Measurements from ENCODE around the gene CHSY3.

Gene CHSY3

GRCh38 chr5:130096483-130096882, 192.2 kb downstream of the CHSY3 start:
- DNase-seq (ENCODE audit: low read depth in 2 of 2) = no peak

- DNase-seq (ENCODE audit: low read depth in 2 of 2) = no peak
These were observed 194.7 kb downstream of the CHSY3 start for GRCh38 chr5:130099008-130099407.

GRCh38 chr5:130102375-130102774, 198.1 kb downstream of the CHSY3 start:
- no peak for DNase-seq (ENCODE audit: low read depth in 2 of 2)

- DNase-seq (ENCODE audit: low read depth in 2 of 2) = no peak
These were observed 198.7 kb downstream of the CHSY3 start for GRCh38 chr5:130102960-130103359.

GRCh38 chr5:130104895-130105688, 200.8 kb downstream of the CHSY3 start:
- DNase-seq (ENCODE audit: low read depth in 2 of 2) = peak in 1 of 2 experiments; percentile 22

- no peak for DNase-seq (ENCODE audit: low read depth in 2 of 2)
These were observed 202.2 kb downstream of the CHSY3 start for GRCh38 chr5:130106480-130106879.

- DNase-seq (ENCODE audit: low read depth in 2 of 2) = peak in 1 of 2 experiments; percentile 26
These were observed 204.9 kb downstream of the CHSY3 start for GRCh38 chr5:130109152-130109551.

GRCh38 chr5:130110328-130110727, 206.1 kb downstream of the CHSY3 start:
- no peak for DNase-seq (ENCODE audit: low read depth in 2 of 2)

- DNase-seq (ENCODE audit: low read depth in 2 of 2) = no peak
These were observed 207.5 kb downstream of the CHSY3 start for GRCh38 chr5:130111746-130112145.

GRCh38 chr5:130112246-130112645, 208.0 kb downstream of the CHSY3 start:
- DNase-seq (ENCODE audit: low read depth in 2 of 2) = no peak

- DNase-seq (ENCODE audit: low read depth in 2 of 2) = no peak
These were observed 211.4 kb downstream of the CHSY3 start for GRCh38 chr5:130115686-130116085.

- no peak for DNase-seq (ENCODE audit: low read depth in 2 of 2)
These were observed 212.2 kb downstream of the CHSY3 start for GRCh38 chr5:130116462-130116861.

GRCh38 chr5:130116972-130117371, 212.7 kb downstream of the CHSY3 start:
- DNase-seq (ENCODE audit: low read depth in 2 of 2) = no peak

- no peak for DNase-seq (ENCODE audit: low read depth in 2 of 2)
These were observed 222.5 kb downstream of the CHSY3 start for GRCh38 chr5:130126746-130127145.

GRCh38 chr5:130135506-130135905, 231.2 kb downstream of the CHSY3 start:
- DNase-seq (ENCODE audit: low read depth in 2 of 2) = peak; percentile 80 to 81

- DNase-seq (ENCODE audit: low read depth in 2 of 2) = peak; percentile 49 to 53
These were observed 232.0 kb downstream of the CHSY3 start for GRCh38 chr5:130136300-130136699.

GRCh38 chr5:130137681-130138080, 233.4 kb downstream of the CHSY3 start:
- DNase-seq (ENCODE audit: low read depth in 2 of 2) = no peak

- peak; percentile 27 to 34 for DNase-seq (ENCODE audit: low read depth in 2 of 2)
These were observed 234.3 kb downstream of the CHSY3 start for GRCh38 chr5:130138406-130139045.

GRCh38 chr5:130141659-130142320, 237.5 kb downstream of the CHSY3 start:
- peak in 1 of 2 experiments; percentile 34 for DNase-seq (ENCODE audit: low read depth in 2 of 2)

- no peak for DNase-seq (ENCODE audit: low read depth in 2 of 2)
These were observed 247.0 kb downstream of the CHSY3 start for GRCh38 chr5:130151239-130151638.

- peak; percentile 53 for DNase-seq (ENCODE audit: low read depth in 2 of 2)
These were observed 251.2 kb downstream of the CHSY3 start for GRCh38 chr5:130155345-130156011.

- DNase-seq (ENCODE audit: low read depth in 2 of 2) = no peak
These were observed 253.8 kb downstream of the CHSY3 start for GRCh38 chr5:130158036-130158435.

All from fibroblast of skin of left quadriceps (primary cell).